Sciatic nerve (tissue), 2 donors: ENCODE data around the gene KMT2D. TPM values are rescaled to one million over a fixed set of nuclear protein-coding genes. Genes with fewer than 3 reads are reported as not detected.
A peak's percentile ranks its signal among the peaks of the same experiment; 100 is the strongest.

Source experiments
- ATAC-seq: fragments of 200-7000 bp; cut with Tn5 transposase; one replicate; pipeline ENCODE4 v1.9.1; 2020; ENCODE audit warnings: mild to moderate bottlenecking, moderate library complexity
- DNase-seq: peaks from one replicate; pipeline ENCODE4 v3.0.0-alpha.2; 2020; ENCODE audit warnings: low spot score
- intact Hi-C: fragments of 100-400 bp; cut with DNase I; formaldehyde crosslinking; loops from one replicate; pipeline ENCODE4 v1.14.2; 2022
- total RNA-seq: library from RNA; stranded (reverse); fragmentation: NEBNext Ultra II Directional; extraction: Animal tissue kit (Norgen Biotek cat#: 25700); gene quantifications from one replicate; pipeline ENCODE4 v1.2.1, GENCODE V29; 2021
- donor health status: DM: no; HTN: no; CAD: no.
- donor health status: DM: no; HTN: no; CAD: no.

The KMT2D gene
- total RNA-seq, 1 donor from 2014 or later: 123 TPM

DNA sequence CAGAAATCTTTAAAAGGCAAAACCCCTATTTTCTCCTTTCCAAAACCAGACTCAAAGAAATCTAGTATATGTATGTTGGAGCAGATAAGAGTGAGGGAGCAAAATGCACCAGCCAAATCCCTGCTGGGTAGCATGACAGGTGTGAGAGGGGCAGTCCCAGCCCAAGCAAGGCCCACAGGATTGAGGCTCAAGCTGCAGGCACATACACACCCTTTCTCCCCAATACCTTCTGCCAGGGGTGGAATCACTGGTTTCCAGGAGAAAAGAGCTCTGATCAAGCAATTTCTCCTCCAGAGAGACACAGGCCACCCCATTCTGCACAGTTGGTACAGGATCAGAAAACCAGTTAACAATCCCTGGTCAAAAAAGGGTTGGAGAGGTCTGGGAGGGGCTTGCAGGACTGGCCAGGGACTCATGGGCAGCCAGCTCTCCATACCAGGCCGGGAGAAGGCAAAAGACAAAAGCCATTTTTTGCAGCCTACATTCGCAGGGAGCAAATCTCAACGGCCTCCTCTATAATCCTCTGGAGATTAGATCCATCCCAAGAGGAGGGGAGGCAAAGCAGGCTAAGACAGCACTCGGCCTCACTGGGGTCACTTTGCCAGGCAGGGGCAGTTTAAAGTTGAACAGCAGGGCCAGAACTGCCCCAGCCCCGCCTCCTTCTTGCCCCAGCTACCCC is 2.1 kb downstream of the KMT2D start:
- DNase-seq (no peak), ATAC-seq (no peak)
- intact Hi-C loops: no loop called here

DNA sequence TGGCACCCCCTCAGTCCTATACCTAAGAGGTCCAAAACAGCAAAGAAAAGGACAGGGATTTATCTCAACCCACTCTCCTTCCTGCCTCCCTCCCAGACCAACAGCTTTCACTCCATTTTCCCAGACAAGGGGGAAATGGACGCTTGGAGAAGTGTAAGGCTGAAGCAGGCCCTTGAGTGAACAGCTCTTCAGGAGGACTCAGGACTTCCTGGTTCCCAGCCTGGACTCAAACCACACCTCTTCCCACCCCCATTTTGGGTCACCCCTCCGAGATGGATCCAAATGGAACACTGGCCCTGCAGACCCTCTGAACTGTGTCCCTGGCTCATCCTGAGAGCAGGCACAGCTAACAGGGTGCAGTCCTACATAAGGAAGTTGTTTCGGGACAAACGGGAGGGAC is 2.7 kb downstream of the KMT2D start:
- ATAC-seq (no peak), DNase-seq (no peak)
- intact Hi-C loops: no loop called here

DNA sequence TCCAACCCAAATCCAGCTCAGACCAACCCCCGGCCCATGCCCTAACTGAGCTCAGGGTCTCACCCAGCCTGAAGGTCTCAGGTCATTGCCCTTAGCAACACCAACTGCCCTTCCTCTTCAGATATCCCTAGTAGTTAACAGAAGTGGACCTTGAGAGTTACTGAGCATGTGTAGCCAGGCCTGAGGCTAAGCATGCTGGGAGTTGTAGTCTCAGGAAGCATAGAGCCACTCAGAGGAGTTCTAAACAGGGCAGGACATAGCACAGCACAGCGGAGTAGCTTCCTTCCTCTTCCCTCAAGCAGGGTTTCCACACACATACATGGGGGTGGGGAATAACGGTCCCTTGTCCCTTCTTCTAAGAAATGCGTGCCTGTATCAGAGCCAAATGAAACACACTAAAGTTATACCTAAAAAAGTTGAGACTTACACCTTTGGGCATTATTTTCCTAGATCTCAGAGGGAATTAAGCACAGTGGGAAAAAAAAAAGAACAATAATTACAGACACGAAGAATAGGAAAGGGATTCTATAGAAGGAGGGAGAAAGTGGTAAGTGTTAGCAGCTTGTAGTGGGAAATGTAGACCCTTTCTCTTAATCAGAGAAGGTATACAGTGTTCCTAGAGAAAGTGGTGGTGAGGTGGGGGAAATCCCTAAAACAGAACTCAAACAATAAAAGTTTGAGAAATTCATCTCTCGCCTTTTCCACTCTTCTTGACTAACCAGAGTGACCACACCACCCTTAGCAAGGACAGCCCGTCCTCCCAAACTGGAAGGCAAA is 4.4 kb downstream of the KMT2D start:
- intact Hi-C loops: no loop called here
- peak; percentile 76 for ATAC-seq

DNA sequence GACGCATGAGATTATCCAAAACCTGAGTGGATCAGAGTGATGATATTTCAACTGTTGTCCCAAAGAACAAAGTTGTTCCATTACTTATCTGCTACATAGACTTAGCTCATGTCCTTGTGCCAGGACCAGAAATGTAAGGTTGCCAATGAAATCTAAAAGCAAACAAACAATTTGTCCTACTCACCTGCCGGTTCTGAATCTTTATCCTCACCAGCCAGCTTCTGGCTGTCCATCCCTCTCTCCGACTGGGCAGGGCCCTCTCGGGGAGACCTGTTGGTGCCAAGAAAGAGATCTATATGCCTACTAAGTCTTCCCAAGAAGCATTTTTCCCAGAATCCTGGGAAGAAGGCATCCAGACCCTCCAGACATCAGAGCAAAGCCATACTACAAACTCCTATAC is 5.5 kb downstream of the KMT2D start:
- intact Hi-C loops: no loop called here
- no peak for ATAC-seq
- DNase-seq: no peak

More for the DNA sequence above, 4.4 kb downstream of the KMT2D start:
- DNase-seq: peak; percentile 61

DNA sequence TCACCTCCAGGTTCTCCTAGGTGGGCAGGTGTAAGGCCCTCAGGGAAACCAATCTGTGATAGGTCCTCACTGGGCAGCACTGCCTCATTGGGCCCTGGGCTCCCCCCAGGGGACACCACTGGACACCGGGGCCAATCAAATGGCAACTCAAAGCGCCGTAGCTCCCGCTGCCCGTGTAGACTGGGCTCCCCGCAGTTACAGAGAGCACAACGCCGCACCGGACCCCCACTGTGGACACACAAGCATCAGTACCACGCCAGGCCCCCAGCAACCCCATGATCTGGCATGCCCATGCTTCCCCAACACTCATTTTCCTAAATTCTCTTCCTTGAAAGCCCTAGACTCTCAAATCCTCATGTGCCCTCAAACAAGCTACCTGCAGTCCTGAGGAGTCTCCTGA is 6.1 kb downstream of the KMT2D start:
- DNase-seq (peak; percentile 60), ATAC-seq (no peak)

DNA sequence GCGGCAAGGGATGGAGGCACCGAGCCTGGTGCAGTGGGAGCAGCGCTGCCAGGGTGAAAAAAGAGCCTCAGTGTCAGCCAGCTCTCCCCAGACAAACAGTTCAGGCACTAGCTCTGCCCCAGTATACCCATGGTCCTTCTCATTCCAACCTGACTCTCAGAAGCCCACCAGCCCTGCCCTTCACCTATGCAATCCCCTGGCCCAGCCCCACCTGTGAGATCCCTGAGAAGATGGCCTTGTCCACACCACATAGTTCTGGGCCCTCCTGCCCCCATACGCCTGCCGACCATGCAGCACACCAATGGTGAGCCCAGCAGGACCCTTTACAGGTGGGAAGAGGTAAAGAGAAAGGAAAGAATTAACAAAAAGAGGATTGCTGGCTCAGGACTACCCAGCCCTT is 6.5 kb downstream of the KMT2D start:
- no peak for ATAC-seq
- no peak for DNase-seq
- intact Hi-C loops: no loop called here

More for the DNA sequence above, 6.1 kb downstream of the KMT2D start:
- intact Hi-C loops: no loop called here

DNA sequence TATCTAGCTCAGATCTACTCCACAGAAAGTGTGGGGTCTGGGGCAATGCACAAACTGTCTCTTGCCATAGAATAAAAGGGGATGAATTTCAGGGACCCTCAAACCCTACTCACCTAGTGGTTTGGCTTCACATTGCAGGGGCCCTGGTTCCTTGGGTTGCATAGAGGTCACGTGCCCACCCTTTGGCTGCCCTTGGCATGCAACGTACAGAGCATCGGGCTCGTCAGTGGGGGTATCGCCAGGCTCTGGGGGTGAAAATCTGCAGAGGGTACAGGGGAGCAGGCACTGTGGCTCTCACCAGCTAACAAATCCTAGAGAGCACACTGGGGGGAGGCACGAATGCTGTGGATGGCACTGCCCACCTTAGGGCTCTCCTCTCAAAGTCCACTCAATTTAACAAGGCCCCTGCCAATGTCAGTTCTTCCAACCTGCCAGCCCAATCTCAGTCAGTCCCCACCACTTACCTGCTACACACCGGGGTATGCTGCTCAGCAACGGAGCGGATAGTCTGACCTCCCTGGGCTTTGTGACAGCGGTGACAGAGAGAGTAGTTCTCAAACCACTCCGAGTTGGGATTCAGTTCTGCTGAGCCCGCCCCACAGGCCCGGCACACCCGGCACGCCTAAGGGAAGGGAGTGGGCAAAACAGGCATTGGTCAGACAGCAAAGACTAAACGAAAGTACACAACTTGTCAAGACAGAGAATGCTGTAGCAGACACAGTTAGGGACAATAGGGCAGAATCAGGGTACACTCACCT is 8.0 kb downstream of the KMT2D start:
- DNase-seq: no peak
- intact Hi-C loops: no loop called here
- no peak for ATAC-seq

DNA sequence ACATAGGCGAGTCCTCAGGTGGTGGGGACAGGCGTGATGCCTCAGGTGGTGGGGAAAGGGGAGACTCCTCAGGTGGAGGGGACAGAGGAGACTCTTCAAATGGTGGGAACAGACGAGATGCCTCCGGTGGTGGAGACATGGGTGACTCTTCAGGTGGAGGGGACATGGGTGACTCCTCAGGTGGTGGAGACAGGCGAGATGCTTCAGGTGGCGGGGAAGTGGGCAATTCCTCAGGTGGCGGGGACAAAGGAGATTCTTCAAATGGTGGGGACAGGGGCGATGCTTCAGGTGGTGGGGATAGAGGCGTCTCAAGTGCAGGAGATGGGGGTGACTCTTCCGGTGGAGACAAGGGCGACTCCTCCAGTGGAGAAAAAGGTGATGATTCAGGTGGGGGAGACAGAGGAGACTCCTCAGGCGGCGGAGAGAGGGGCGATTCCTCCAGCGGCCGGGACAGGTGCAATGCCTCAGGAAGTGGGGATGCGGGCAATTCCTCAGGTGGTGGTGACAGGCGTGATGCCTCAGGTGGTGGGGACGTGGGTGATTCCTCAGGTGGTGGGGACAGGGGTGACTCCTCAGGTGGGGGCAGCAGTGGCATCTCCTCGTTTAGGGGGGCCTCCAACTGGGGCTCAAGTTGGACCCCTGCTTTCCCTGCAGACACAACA is 8.7 kb downstream of the KMT2D start:
- intact Hi-C loops: no loop called here
- no peak for DNase-seq
- ATAC-seq: no peak

DNA sequence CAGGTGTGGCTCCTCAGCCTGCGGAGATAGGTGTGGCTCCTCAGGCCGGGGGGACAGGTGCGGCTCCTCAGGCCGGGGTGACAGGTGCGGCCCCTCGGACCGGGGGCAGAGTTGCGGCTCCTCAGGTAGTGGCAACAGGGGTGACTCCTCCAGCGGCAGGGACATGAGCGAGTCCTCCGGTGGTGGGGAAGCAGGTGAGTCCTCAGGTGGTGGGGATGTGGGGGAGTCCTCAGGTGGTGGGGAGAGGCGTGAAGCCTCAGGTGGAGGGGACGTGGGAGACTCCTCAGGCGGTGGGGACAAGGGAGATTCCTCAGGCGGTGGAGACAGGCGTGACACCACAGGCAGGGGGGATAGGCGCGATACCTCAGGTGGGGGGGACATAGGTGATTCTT is 9.2 kb downstream of the KMT2D start:
- DNase-seq (no peak), ATAC-seq (no peak)
- intact Hi-C loops: no loop called here

DNA sequence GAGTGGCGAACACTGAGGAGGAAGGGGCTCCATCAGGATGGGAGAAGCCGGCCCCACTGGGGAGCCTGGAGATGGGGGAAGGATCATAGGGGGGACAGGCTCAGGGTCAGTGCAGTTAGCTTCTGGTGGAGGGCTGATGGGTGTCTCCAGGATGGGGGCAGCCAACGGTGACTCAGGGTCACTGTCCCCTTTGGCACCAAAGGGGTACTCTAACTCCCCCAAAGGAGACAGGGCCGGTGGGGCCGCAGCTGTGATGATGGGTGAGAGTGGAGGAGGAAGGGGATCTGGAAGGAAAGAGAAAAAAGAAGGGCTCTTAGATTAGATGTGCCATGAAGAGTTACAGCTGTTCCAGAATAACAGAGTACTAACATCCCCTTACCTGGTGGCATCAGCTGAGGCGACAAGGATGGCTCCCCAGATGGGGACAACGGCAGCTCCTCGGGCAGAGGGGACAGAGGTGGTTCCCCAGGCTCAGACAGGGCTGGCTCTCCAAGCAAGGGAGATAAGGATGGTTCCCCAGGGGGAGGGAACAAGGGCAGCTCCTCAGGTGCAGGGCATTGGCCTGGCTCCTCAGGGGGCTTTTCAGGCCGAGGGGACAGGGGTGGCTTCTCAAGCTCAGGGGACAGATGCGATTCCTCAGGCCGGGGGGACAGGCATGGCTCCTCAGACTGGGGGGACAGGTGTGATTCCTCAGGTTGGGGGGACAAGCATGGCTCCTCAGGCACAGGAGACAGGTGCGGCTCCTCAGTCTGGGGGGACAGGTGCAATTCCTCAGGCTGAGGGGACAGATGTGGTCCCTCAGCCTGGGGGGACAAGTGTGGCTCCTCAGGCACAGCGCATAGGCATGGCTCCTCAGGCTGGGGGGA is 9.9 kb downstream of the KMT2D start:
- ATAC-seq (no peak), DNase-seq (no peak)
- intact Hi-C loops: no loop called here

DNA sequence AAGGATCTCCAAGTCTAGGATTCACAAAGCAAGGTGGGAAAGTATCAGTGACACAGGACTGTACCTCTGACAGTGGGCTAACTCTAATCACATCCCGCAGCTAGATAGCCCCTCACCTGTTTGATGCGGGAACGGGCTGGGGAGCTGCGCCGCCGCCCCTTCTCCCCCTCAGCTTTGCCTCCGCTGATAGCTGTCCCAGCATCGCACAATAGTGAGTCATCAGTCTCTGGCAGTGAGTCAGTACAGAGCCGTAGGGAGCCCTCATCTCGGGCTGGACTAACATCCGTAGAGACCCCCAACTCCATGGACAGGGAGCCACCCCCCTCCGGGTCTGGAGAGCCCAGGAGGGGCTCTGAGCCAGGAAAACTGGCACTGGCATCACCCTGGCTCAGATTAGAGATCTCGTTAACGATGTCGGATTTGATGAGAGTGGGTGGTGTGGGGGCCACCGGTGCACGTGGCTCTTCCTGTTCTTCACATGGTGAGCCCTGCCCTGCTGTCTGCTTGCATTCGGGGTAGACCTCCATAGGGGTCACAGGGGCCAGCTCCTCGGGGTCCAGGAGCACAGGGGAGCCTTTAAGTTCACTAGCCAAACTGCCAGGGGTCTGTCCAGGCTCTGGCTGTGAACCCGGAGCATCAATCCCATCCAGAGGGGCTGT is 10.9 kb downstream of the KMT2D start:
- intact Hi-C loops: no loop called here
- ATAC-seq: peak; percentile 25

DNA sequence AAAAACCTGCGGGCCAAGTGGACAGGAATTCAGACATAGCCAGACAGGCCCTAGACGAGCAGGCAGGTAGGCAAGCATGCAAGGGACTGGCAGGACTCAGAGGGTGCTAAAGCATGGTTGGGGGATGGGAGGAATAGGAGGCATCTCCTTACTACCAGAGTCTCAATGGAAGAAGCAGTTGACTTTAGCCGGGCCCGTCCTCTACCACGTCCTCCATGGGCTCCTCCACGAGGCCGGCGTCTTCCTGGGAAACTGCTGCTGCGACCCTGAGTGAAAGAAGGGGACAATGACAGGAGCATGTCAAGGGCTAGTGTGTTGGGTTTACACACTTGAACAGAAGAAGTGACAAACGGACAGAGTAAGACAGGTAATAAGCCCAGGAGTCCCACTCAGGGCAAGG is 11.6 kb downstream of the KMT2D start:
- ATAC-seq: no peak
- DNase-seq: no peak
- intact Hi-C loops: no loop called here

More for the DNA sequence above, 10.9 kb downstream of the KMT2D start:
- DNase-seq: no peak

DNA sequence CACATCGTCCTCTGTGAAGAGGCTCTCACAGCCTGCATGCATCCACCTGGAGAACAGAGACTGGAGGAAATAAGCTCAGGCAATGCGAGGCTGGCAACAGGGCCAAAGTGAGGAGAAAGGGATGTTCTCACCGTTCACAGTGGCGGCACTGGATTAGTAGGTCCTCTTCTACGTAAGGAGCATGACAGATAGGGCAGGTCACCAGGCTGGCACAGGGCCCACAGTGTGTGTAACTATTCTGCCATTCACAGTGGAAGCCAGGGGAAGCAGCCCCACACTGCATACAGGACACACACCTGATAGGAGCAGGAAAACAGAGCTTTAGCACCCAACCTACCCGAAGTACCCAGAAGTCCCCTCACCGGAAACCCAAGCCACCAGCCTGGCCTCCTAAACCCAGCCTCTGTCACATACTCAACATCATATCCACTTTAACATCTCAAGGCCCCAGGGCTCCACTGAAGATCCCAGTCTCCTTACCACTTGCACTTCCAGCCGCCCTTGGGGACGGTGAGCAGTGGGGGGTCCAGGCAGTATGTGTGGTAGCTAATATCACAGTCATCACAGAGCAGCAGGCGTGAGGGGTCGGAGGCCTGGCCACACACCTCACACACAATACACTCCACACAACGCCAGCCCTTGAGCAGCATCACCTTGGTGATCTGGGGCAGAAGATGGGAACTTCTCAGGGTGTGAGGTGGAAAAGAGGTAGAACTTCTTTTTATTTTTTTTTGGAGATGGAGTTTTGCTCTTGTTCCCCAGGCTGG is 14.3 kb downstream of the KMT2D start:
- no peak for DNase-seq
- no peak for ATAC-seq

DNA sequence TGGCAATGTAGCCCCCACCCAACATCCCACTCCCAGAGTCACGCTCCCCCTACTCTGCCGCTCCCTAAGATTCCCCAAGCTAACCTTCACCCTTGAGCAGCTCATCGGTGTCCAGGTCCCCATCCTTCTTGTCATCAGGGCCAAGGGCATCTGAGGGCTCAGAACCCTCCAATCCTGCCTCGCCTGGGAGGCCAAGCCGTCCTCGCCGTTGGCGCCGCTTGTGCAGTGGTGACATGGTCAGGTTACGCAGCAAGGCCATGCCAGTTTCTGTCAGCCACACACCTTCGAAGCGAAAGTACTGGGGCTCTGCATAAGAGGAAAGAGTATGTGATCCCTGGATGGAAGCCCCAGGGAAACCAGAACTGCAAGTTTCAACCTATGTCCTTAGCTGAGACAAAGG is 15.9 kb downstream of the KMT2D start:
- intact Hi-C loops: no loop called here
- DNase-seq (no peak), ATAC-seq (no peak)

More for the DNA sequence above, 14.3 kb downstream of the KMT2D start:
- intact Hi-C loops: no loop called here

DNA sequence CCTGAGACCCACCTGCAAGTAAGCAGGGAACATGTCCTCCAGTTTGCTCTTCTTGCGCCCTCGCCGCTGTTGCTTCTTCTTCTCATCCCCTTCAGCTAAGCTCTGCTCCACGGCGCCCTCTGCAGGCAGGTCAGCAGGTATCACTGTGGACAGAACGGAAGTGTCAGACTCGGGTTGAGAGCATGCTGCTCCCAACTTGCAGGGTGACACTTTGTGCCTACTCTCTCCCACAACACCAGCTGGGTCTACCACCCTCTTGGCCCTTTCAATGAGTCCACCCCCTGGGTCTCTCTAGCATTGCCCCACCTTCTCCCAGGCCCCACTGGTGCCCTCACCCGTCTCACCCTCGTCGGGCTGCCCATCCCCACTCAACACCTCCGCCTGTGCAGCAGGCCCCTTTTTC is 16.7 kb downstream of the KMT2D start:
- intact Hi-C loops: no loop called here
- DNase-seq: peak; percentile 82

DNA sequence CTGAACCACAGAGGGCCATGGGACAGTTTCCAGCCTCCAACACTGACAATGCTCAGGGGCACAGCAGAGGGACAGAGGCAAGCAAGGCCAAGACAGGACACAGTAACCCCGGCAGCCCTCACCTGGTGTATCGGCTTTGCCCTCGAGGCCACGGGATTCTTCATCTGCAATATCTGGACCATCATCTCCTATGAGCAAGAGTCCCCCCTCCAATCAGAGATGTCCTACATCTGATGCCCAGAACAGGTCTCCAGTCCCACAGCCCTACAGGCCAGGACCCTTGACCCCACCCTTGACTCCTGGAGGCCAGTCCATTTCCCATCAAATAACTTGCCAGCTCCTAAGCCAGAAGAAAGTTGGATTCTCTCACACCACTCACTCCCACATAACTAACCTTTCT is 17.4 kb downstream of the KMT2D start:
- DNase-seq (no peak), ATAC-seq (no peak)
- intact Hi-C loops: no loop called here

More for the DNA sequence above, 16.7 kb downstream of the KMT2D start:
- peak; percentile 24 for ATAC-seq

DNA sequence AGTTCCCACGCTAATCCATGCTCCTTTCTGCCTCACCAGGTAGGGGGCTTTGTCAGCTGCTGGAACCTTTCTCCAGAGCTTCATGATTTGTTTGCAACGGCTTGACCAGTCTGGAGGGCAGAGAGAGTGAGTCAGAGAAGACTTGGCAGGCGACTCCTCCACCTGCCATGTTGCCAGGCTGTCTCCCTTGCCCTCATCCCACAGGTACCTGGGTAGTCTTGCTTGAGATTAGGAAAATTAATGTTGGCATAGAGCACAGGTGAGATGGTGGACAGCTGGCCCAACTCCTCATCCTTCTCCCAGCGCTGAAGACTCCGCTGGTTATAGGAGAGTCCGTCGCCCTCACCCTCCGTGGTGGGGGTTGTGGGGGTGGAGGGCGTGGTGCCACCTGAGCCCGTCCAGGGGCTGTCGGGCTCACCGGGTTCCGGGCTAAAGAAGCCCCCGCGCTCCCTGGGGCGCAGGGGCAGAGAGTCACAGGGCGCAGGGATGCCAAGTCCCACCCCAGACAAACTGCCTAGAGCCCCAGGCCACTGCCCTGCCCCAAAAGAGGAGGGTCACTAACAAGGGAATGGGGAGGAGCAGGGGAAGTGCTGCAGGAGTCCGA is 18.6 kb downstream of the KMT2D start:
- DNase-seq: no peak
- ATAC-seq: no peak
- intact Hi-C loops: no loop called here
